Mucosa of gallbladder (tissue), 1 donor: ENCODE data around the gene TBCD. TPM values are rescaled to one million over a fixed set of nuclear protein-coding genes. Genes with fewer than 3 reads are reported as not detected.
"Not testable (repeated sequence)": the region's sequence is repeated elsewhere in the genome, so short reads cannot be mapped to it uniquely, and the experiment has no call there.

Experiments
- DNase-seq: peaks from one replicate; pipeline ENCODE4 v3.0.0-alpha.2; 2020; ENCODE audit warnings: low spot score
- total RNA-seq: library from RNA; stranded (reverse); gene quantifications from one replicate; pipeline ENCODE4 v1.2.1, GENCODE V29; 2021
- donor health status: DM: no; HTN: no; CAD: no.

TBCD gene
- total RNA-seq, 1 donor from 2014 or later, result 96.5 TPM

DNA sequence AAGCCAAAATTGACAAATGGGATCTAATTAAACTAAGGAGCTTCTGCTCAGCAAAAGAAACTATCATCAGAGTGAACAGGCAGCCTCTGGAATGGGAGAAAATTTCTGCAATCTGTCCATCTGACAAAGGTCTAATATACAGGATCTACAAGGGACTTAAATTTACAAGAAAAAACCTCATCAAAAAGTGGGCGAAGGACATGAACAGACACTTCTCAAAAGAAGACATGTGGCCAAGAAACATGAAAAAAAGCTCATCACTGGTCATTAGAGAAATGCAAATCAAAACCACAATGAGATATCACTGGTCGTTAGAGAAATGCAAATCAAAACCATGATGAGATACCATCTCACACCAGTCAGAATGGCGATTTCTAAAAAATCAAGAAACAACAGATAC is 203.2 kb downstream of the TBCD start:
- DNase-seq, result not testable (repeated sequence)

DNA sequence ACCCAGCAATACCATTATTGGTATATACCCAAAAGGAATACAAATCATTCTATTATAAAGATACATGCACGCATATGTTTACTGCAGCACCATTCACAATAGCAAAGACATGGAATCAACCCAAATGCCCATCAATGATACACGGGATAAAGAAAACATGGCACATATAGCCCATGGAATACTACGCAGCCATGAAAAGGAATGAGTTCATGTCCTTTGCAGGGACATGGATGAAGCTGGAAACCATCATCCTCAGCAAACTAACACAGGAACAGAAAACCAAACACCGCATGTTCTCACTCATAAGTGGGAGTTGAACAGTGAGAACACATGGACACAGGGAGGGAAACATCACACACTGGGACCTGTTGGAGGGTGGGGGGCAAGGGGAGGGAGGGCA is 203.8 kb downstream of the TBCD start:
- DNase-seq, result not testable (repeated sequence)

DNA sequence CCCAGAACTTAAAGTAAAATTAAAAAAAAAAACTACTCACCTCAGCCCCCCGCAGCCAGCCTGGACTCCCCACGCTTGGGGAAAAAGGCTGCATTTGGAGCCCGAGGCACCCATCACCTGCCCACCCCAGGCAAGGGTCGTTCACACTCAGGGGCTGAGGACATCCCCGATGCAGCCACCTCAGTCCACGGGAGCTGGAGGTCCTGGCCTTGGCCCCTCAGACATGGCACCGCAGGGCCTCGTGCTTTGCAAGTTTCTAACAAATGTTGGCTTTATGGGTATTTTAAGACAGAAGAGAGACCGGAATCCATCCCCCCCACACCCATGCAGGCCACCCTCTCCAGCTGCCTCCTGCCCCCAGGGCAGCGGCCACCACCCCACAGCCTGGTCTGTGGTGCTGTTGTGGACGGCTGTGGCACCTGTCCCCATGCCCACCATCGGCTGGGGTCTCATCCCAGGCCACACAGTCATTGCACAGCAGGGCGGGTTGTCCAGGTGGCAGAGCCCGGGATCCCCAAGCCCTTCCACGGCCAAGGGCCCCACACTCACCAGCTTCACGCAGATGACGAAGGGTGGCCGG is 204.4 kb downstream of the TBCD start:
- no peak for DNase-seq

DNA sequence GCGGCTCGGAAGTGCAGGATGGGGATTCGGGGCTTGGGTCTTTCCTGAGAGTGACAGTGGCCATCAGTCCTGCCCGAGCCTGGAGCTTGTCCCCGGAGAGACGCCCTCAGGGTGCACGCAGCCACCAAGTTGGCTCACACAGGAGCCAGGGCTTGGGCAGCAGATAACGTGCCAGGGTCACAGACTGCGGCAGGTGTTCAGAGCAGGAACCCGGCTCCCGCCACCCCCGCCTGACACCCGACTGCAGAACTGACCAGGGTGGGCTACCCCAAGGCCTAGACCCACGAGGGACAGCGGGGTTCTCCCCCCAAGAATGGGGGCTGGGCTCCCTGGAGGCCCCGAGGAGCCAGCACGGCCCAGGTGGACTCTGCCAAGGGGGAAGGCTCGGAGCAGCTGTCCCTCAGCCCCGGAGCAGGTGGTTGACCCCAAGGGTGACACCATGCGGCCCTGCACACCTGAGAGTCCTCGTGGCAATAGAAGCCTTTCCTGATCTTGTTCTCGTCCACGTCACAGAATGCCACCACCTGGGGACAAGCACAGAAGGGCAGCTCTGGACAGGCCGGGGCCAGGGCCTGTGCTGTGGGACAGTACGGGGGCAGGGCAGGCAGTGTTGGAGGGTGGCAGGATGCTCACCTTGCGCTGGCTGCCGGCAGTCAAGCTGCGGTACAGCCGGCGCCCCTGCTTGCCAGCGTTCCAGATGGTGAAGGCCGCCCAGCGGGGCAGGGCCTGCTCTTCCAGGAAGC is 205.0 kb downstream of the TBCD start:
- no peak for DNase-seq

DNA sequence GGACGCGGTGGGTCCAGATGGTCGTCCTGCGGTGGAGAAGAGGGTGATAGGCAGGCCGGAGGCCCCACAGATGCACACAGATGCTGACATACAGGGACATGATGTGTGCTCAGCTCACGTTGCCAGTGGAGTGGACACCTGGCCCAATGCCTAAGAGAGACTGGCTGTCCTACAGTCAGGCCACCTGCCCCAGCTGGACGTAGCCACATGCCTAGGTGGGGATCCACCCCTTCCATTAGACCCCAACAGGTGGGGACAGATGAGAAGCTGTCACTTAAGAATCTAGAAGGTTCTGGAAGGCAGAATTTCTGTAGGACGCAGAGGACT is 205.6 kb downstream of the TBCD start:
- DNase-seq, result no peak

DNA sequence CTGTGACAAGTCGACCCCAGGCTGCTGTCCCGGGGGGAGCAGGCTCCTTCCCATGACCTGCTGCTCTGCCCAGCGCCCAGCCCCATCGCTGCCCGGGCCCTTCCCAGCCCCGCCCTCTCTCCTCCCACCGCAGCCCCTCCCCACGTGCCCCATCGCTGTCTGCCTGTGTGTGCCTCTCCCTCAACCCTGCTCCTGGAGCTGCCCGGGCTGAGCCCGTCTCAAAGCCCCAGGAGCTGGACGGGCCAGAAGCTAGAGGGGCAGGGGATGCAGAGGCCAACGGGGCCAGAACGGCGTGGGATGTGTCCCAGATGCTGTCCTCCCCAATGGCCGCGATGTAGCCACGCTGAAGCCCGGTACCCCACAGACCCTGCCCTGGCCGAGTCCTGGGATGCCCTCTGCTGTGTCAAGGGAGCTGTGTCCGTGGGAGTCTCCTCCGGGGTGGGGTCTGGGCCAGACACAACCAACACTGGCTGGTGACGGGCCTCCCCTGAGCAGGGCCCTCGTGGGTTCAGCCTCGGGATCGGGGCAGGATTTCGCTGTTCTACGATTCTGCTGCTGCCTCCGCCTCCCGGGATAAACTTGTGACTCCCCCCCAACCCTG is 206.2 kb downstream of the TBCD start:
- no peak for DNase-seq

DNA sequence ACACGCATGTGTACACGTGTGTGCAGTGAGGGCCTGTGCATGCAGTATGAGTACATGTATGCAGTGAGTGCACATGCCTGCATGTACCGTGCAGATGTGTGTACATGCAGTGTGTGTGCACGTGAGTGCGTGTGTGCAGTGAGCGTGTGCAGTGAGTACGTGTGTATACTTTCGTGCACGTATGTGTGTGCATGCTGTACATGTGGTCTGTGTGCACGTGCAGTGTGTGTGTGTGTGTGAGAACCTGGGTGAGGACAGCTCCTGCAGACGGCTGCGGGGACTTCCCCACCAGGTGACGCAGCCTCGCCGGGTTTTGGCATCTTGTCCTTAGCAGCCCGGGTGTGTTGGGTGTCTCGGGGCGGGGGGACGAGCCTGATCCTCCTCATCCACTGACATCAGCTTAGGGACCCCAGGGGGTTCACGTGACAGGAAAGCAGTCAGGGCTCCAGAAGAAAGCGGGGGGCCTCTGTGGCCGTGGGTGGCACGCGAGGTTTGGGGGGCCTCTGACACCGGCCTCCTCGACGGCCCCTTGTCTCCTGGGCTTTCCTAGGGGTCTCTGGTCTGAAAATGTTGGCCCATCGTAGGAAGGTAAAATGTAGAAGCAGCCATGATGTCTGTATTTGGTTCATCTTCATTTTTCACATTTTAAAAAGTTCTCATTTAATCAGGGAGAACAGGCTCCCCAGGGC is 207.5 kb downstream of the TBCD start:
- no peak for DNase-seq

DNA sequence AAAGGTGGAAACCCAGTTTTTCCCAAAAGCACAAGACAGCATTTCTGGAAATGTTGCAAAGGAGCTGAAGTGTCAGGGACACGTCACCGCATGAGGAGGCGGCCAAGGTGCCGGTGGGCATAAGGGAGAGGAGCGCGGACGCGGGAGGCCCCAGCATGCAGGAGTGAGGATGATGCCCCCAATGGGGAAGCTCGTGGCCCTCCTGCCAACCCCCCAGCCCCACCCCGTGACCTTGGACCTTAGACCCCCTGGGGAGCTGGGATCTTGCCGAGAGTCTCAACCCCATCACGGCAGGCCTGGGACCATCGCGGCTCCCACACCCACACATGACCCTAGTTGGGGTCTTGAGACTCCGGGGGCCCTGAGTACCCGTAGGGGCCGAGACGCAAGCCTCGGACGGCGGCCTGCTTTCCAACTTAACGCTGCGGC is 208.1 kb downstream of the TBCD start:
- DNase-seq, result no peak

DNA sequence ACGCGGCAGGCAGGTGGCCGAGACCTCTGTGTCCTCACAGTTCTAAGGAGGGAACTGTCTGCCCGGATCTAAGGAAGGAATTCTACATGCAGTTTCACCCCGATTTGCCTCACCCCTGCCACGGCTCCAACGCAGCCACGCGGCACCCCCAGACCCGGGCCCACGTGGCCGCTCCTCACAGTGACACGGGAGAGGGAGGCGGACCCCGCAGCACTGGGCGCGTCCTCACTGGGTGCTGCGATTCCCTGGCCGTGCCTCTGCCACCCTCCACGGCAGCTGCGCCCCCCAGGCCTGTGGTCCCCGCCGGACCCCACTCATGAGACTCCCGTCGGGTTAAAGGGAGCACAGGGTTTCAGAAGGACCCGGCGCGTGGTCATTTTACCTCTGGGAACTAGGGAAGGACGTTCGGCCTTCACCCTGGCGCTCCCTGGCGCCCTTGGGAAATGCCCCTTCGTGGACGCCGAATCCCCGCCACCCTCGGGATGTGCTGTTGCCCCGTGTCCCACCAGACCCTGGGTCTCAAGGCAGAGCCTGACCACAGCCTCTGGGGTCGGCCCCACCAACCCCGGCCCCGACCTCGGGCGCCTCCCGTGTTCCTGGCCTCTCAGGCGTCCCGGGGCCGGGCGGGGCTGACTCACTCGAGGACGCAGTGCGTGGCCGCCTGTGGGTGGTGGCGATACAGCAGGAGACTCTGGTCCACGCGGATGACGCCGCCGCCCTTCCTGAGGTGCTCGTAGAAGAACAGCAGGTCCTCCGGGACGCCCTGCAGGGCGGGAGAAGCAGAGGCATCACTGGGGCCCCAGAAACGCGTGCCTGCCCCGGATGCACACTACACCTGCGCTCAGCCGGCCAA is 208.8 kb downstream of the TBCD start:
- DNase-seq, result no peak

DNA sequence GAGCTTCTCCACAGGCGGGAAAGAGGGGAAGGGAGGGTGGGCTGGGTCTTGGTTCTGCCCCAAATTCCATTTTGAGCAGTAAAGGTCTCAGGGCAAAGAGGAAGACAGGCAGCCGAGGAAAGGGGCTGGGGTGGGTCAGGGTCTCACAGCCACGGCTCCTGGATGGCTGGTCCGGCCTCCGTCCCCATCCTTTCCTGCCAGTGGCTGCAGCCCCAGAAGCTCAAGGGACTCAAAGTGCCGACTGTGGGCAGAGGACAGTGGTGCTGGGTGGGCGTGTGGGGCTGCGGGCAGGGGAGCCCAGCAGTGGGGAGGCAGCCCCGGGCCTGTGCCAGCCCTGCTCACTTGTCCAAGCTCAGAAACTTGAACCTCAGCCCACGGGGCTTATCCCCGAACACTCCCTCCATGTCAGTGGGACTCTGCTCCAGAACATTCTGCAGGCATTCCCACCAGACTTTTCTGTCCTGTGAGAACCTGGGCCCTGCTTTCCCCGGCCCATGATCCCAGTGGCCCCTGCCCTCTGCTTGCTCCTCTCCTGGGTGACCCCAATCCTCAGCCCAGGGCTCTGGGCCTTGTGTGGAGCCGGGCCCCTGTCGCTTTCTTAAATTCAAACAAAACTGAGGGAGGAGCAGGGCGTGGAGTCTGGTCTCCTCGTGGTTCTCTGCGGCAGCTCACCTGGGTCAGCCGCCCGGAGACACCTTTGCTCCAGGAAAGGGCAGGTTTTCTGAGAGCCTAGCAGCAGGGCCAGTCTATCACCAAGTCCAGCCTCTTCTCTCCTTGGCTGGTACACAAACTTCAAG is 209.7 kb downstream of the TBCD start:
- no peak for DNase-seq

DNA sequence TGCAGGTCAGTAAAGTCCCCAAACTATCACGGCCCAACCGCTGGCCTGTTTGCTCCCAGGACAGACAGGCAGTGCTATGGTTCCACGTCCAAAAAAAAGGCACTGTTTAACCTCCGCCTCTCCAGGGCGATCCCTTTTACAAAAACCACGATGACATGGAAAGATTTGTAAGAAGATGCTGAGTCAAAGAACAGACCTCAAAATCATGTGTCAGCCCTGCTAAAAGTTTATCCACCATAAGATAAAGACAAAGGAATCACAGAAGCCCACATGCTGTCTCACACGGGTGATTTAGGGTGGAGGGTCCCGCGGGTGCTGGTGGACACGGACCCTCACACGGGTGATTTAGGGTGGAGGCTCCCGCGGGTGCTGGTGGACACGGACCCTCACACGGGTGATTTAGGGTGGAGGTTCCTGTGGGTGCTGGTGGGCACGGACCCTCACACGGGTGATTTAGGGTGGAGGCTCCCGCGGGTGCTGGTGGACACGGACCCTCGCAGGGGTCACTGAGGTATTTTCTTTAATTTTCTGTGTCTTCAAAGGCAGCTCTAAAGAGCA is 210.4 kb downstream of the TBCD start:
- DNase-seq, result no peak

DNA sequence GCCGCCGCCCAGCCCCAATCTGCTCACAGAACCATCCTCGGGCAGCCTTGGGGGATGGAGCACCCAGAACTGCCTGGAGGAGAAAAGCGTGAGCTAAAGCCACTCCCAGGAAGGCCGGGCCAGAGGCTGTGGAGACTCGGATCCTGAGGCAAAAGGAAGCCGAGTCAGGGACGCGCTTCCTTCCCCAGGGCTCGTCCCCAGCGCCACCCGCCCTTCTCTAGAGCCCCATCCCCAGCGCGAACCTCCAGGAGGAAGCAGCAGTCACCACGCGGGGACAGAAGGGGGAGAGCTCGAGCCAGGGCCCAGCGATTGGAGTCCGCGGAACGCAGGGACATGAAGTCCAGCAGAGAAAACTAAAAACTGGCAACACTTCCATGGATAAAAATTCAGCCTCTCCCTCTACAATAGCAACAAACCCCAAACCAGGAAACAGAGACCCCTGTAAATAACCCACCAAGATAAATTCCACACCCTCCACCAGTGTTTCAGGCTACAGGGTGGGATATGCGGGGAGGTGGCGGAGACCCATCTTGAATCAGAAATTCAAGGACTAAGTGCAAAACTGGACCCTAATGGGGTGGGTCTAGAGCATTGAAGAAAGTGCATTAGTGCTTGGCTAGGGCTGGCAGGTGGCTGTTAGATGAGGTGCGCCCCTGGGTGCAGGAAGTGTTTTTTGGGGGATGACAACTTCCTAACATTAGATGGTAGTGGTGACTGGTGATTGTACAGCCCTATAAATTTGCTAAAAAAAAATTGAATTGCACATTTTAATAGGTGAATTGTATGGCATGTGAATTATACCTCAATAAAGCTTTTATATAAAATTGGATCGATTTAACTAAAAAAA is 211.5 kb downstream of the TBCD start:
- peak; percentile 68 for DNase-seq

DNA sequence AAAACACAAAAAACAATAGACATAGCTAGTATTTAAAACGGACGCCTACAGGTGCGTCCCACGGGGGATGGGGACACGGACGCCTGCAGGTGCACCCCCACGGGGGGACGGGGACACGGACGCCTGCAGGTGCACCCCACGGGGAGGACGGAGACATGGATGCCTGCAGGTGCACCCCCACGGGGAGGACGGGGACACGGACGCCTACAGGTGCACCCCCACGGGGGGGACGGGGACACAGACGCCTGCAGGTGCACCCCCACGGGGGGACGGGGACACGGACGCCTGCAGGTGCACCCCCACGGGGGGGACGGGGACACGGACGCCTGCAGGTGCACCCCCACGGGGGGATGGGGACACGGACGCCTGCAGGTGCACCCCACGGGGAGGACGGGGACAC is 212.6 kb downstream of the TBCD start:
- DNase-seq, result not testable (repeated sequence)

DNA sequence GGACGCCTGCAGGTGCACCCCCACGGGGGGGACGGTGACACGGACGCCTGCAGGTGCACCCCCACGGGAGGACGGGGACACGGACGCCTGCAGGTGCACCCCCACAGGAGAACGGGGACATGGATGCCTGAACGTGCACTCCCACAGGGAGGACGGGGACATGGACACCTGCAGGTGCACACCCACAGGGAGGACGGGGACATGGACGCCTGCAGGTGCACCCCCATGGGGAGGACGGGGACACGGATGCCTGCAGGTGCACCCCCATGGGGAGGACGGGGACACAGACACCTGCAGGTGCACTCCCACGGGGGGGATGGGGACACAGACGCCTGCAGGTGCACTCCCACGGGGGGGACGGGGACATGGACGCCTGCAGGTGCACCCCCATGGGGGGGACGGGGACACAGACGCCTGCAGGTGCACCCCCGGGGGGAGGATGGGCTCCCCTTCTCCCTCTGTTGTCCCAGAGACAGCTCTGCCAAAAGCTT is 213.0 kb downstream of the TBCD start:
- DNase-seq, result no peak

DNA sequence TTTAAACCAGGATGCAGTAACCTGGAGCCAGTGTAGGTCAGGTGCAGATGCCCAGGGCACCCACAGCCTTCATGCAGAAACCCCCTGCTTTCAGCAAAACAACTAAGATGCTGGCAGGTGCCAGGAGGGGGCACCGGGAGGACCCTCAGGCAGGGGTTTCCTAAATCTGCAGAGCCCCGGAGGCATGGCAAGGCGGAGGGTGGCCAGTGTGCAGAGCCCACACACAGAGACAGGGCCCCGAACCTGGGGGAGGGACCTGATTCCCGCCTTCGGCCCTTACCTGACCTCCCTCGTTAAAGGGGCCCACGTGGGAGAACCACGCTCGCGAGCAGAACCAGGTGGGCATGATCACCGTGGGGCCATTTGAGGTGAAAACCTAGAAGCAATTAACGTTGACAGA is 213.5 kb downstream of the TBCD start:
- DNase-seq, result no peak

DNA sequence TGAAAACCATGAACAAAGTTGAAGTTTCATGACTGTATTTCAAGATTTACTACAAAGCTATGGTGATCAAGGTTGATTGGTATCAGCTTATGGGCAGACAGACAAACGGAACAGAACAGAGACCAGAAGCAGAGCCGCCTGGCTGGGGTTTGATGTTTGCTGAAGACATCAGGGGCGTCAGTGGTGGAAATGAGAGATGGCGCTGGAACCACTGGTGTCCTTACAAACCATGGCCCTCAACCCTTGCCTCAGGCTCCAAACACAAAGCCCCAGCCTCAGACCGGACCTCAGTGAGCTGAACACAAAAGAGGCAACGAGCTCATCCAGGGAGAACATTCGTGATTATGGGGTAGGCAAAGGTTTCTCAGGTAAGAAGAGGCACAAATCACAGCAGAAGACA is 214.6 kb downstream of the TBCD start:
- DNase-seq, result no peak

DNA sequence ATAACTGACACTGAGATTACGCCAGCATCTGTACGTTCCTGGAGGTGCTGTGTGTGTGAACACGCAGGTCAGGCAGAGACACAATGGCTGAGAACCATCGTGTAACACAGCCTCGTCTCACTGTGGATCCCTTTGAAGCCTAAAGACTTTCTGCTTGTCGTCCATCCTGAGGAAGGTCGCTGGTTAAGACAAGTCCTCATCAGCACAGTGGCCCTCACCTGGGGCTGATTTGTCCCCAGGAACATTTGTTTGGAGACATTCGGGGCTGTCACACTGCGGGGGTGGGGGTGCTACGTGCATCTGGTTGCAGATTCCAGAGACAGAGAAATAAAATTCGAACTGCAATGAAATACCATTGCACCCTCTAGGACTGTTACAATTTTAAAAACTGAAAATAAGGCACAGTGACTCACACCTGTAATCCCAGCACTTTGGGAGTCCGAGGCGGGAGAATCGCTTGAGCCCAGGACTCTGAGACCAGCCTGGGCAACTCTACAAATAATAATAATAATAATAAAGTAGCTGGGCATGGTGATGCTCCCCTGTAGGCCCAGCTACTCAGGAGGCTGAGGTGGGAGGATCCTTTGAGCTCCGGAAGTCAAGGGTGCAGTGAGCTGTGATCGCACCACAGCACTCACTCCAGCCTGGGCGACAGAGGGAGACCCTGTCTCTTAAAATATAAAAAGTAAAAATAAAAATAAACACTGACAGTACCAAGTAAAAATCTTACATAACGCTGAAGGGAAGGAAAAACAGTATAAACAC is 215.6 kb downstream of the TBCD start:
- DNase-seq, result no peak

DNA sequence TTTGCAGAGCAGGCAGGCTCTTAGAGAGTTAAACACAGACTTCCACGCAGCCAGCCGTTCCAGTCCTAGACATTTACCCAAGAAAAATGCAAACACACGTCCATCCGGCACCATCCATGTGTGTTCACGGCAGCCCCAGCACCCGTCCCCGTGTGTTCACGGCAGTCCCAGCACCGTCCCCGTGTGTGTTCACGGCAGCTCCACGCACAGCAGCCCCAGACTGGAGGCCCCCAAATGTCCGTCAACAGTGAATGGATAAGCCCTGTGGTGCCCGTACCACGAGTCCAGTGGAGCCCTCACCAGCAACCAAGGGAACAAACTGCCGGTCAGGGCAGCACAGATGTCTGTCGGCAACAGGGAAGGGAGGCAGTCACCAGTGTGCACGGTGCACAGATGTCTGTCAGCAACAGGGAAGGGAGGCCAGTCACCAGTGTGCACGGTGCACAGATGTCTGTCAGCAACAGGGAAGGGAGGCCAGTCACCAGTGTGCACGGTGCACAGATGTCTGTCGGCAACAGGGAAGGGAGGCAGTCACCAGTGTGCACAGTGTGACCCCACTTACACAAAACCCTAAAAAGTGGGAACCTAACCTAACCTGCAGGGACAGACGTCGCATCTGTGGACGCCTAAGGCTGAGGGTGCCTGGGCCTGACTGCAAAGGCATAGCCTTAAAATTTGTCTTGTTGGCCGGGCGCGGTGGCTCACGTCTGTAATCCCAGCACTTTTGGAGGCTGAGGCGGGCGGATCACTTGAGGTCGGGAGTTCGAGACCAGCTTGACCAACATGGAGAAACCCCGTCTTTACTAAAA is 216.4 kb downstream of the TBCD start:
- DNase-seq, result not testable (repeated sequence)
